H7 (cell line): Measurements from ENCODE around the gene POU5F2. TPM values are rescaled to one million over a fixed set of nuclear protein-coding genes. Genes with fewer than 3 reads are reported as not detected.

Source experiments
- total RNA-seq: library from RNA; depleted of rRNA; stranded (reverse); fragments of >200 nt; shearing (Covaris generic); gene quantifications from 2 replicates; pipeline ENCODE4 v1.2.3, GENCODE V29; 2014; rRNA removed

Gene POU5F2
- total RNA-seq, 1 experiment from 2014 or later, result 0.03 TPM

Other genes starting within 250 kb of the POU5F2 start
- 1.1 and 1.8 TPM in 2 replicates for gene NR2F1-AS1, start 160.4 kb downstream of the POU5F2 start, total RNA-seq
- not detected in 2 replicates for gene NR2F1, start 158.4 kb downstream of the POU5F2 start, total RNA-seq